Activated CD8-positive, alpha-beta memory T cell treated with anti-CD3 and anti-CD28 coated beads for 48 hours (primary cell): ENCODE data around the gene GLI1.
A peak's percentile ranks its signal among the peaks of the same experiment; 100 is the strongest.
"Not testable (repeated sequence)": the region's sequence is repeated elsewhere in the genome, so short reads cannot be mapped to it uniquely, and the experiment has no call there.

ENCODE experiments used
- DNase-seq, 3 experiments: peaks; one replicate each; pipeline ENCODE4 v3.0.0-alpha.2; 2020; ENCODE audit warnings: low read depth in 2 of 3, low spot score in 2 of 3

The GLI1 gene

DNA sequence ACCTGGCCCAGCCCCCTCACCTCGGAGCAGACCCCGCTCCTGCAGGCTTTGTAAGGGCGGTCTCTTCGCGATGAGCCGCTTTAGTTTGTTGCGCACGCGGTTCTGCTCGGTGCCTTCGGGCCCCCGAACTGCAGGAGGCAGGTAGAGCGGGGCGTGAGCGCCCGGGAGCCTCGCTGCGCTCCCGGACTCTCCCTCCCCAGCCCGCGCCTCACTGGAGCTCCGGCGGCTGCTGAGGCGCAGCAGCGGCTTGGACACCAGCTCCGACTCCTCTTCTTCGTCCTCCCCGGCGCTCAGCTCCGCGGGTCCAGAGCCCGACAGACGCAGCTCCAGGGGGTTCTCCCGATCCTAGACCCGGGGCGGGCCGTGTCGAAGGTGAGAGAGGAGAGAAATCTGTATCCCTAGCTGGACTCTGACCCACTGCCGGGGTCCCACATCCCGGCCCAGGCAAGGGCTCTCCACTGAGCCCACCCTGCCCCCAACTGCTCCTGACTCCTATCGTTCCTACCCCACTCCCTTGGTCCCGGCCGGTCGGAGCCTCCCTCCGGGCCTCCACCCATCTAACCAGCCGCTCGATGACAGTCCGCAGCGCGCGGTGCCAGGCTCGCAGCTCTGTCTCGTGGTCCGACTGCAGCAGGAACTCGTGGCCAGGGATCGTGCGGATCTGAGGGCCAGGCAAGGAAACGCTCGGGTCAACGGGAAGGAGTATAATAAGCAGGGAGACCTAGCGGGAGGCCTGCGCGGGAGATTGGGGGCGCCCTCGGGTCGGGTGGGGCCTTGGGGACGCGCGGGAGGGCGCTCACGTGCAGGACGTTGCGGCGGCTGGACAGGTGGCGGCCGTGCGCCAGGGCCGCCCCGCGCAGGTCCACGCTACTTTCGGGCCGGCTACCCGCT lies 15.9 kb downstream of the GLI1 start:
- DNase-seq = no peak

DNA sequence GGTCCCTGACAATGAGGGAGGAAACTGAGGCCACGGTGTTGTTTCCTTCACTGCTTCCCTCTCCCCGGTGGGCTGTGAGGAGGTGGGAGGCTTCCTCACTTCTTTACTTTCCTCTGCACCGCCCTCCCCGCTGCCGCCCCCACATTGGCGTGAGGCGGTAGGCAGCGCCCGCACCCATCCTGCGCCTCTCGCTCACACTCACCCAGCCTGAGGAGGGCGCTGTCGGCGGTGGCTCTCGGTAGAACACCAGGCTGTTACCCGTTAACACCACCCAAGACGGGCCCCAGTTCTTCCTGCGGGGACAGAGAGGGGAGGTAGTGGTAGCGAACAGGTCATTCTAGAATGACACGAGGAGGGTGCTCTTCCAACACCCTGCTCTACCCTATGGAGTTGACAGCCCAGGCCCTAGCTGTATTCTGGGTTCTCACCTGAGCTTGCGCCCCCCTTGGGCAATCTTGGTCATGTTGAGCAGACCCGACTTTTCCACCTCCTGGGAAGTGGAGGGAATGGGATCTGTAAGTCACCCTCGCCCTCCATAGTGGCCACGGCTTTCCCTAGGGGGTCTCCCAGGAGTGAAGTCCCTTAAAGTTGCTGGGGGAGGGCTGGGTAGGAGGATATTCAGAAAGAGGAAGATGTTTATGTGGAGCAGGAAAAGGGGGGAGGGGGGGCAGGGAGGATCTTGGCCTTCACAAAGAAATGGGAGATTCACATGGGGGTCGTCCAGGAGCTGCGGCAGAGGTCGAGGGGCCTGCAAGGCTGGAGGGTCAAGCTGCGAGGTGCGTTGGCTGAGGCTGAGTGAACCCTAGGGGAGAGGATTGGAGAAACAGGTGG lies 16.8 kb downstream of the GLI1 start:
- no peak for DNase-seq

DNA sequence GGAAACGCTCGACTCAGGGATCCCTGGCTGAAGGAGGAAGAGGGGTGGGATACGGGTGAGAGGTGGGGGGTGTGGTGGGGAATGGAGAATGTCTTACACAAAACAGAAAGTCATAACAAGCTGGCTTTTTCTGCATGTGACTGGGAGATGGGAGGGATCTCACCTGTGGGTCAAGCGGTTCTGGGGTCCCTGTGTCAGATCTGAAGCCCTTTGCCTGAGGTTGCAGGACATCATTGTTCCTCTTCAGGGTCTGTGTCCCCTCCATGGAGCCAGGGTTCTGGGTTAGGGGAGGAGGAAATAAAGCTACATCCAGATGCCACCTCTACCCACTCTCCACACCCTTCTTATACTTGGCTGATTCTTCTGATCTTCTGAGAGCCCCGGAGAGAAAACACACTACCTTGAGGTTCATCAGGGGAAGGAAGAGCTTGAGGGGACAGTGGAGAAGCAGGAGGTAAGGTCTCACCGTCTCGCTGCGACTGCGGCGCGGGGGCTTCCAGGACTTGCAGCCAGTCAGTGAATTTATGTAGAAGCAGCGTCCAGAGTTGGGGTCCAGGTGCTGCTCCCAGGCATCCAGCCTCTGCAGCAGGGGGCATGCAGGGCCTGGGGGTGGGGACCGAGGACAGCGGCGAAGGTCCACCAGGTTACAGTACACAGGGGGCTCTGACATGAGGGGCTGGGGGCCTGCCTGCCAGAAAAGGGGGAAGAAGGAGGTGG lies 17.6 kb downstream of the GLI1 start:
- DNase-seq = no peak

DNA sequence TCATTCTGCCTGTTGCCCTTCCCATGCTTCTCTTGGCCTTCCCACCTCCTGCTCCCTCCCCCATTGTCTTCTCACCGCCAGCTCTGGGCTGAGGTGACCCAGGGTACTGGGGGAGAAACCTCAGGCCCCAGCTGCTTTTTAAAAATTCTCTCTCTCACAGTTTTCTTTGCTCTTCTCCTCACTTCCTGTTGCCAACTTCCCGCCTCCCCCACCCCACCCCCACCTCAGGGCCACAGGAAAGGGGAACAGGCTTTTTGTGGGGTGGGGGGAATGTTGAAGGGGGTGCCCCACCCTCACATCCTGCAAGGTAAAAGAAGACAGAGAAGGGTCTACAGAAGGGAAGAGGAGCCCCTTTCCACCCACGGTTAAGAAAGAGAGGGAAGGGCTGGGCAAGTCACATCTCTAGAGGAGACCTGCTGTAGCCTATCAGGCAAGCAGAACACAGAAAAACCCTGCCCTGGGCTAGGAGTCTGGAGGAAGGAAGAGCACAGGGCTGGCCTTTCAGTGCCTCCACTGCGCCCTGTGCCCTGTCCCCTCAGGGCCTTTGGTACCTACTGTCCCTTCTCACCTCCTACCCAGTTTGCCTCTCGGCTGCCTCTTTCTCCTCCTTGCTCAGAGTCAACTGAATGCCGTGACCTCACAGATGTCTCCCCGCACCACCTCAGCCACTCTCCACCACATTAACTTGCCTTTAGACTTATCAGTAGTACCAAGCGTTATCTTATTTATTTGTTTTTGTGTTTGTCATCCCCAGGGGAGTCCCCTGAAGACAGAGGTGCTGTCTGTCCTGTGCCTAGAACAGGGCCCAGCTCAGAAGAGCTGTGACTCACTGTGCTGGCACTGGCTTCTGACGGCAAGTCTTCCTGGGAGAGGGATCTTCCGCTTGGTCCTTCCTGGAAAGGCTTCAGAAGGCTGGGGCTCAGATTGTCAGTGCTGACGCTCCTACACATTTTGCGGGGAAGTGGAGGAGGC lies 18.4 kb downstream of the GLI1 start:
- no peak for DNase-seq

DNA sequence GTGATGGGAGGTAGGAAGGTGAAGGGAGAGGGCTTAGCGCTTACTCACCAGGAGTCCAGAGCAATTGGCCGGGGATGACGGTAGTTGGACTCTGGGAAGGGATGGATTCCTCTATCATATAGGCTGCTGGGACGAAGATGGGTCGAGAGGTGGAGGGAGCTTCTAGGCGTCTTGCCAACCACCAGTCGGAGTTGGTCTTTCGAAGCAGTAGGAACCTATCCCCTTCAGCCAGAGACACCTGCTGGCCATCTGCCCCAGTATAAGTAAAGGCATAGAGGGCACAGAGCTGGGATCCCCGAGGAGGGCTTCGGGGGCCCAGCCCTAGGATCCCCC lies 19.4 kb downstream of the GLI1 start:
- DNase-seq = no peak

DNA sequence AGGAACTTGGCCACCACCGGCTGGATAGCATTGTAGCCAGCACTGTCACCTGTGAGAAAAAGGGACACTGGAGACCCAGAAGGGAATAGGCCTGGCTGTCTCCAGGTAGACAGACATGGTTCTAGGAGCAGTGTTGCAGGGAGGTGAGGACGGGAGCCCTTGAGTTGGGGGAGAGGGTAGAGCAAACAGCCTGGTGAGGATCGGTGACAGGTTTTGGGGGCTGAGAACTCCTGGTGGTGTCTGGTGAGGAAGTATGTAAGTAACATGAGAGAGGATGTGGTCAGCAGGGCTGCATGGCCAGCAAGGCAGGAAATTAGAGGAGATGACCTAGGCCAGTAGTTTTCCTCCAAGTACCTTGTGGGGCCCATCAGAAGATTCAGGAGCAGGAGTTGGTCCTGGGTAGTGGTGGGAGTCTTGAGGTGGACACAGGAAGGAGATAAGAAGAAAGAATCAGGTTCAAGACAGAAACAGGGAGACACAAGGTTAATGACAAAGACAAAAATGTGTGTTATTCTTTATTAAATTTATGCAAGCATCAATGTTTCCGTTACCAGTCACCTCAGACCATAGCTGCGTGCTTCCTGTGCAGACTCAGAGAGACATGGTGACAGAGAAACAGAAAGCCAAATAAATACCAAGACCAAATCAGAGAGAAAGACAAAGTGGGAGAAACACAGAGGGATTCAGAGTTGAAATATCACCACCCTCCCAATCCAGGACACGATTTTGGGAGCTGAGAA lies 20.0 kb downstream of the GLI1 start, which contains the start of gene ARHGAP9:
TSS of gene ARHGAP9 (minus strand) at position 491 of the 740 bp plus-strand sequence. CDS start at position 31, 460 bp downstream.
- DNase-seq = no peak

DNA sequence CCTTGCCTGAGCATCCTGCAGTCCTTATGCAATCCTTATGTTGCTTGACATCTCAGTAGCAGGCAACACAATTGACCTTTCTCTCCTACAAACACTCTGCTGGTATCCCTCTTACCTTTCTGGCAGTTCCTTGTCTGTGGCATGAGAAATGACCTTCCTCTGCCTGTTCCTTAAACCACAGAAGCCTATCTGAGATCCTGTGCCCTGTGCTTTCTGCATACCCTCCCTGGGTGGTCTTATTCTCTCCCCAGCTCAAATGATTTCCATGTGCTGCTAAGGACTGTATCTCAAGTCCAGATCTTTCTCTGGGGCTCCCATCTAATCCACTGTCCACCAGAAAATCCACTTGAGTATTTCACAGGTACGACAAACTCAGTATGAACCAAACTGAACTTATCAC lies 22.1 kb downstream of the GLI1 start:
- no peak for DNase-seq

DNA sequence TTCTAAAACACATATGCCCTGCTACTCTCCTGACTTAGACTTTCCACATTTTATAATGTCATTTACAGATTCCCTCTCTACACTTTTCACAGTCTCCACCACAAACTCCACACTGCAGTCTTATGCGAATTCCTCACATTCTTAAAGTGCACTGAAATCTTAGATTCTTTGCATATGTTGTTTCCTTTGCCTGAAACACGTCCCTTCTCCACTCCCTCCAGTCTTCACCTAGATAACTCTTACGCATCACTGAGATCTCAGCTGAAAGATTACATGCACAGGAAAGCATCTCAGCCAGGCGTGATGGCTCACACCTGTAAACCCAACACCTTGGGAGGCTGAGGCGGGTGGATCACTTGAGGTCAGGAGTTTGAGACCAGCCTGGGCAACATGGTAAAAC lies 23.9 kb downstream of the GLI1 start:
- no peak for DNase-seq

DNA sequence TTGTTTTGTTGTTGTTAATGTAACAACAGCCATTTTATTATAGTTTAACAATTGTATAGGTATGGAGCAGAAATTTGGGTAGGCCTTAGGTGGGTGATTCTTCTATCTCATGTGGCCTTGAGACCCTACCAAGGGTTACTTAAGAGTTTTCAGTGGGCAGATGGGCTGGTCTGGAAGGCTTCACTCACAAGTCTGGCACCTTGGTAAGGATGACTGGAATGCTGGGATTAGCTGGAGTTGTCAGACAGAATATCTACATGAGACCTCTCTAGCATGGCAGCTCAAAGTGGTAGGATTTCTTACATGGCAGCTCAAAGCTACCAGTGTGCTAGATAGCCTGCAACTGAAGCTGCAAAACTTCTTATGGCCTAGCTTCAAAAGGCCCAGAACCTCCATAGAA lies 26.1 kb downstream of the GLI1 start:
- no peak for DNase-seq

DNA sequence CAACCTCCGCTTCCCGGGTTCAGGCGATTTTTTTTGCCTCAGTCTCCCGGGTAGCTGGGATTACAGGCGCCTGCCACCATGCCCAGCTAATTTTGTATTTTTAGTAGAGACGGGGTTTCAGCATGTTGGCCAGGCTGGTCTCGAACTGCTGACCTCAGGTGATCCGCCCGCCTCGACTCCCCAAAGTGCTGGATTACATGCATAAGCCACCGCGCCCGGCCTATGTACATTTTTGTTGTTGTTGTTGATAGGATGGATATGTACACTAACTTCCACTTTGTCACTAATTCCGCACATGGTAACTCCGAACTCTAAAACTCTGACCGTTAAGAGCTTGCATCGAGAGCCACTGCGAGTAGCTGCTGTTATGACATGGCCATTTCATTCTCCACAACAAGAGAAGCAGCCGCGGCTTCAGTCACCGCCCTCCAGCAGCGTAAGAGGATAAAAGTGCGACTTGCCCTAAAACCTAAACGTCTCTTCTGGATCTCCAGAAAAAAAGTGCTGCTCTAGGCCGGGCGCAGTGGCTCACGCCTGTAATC lies 27.5 kb downstream of the GLI1 start:
- no peak for DNase-seq

DNA sequence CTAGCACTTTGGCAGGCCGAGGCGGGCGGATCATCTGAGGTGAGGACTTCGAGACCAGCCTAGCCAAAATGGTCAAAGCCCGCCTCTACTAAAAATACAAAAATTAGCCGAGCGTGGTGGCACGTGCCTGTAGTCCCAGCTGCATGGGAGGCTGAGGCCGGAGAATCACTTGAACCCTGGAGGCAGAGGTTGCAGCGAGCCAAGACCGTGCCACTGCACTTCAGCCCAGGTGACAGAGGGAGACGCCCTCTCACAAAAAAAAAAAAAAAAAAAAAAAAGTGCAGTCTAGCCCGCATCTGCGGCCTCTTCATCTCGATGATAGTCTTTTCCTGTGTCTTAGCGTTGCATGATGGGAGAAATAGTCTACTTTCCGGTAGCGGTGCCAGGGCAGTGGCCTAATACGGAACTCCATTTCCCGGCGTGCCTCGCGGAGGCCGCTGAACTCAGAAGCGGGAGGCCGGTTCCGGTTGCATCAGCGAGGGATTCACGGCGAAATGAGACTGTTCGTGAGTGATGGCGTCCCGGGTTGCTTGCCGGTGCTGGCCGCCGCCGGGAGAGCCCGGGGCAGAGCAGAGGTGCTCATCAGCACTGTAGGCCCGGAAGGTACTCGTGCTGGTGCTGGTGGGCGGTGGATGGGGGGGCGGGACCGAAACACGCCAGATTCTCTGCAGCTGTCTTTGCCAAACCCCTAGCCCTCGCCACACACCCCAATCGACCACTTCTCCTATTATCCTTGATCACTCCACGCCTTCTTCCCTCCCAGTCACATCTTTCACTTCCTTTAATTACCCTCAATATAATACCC lies 28.2 kb downstream of the GLI1 start, which contains the start of gene MARS1:
TSS of gene MARS1 (plus strand) at position 472 of the 805 bp plus-strand sequence. CDS start at position 495, 23 bp downstream.
- DNase-seq = peak in 2 of 3 experiments; percentile 80 to 83

DNA sequence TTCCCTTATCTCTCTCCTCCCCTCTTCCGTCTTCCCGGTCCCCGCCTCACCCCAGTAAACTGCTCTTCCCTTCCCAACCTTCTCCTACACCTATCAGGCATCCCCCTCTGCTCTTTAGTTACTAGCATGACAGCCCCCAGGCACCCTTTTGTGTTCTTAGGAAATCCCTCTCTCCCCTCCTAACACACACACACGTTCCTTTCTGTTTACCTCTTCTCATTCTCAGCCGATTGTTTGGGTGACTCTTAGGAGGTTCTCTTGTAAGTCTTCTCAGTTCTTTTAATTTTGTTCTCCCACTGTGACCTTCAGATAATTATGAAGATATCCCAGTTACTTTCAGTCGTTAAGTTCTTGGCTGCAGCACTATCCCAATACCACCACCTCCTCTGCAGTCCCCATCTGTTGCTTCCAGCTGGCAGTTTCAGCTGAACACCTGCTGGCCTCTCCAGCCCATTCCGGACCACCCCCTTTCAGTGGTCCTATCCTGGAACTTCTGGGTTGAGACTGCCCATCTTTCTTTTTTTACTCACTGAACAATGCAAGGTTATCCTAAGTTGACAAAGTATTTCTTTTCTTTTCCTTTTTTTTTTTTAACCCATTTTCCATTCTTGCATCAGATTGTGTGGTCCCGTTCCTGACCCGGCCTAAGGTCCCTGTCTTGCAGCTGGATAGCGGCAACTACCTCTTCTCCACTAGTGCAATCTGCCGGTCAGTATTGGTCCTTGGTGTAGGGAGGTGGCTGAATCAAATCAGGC lies 29.0 kb downstream of the GLI1 start:
- no peak for DNase-seq

DNA sequence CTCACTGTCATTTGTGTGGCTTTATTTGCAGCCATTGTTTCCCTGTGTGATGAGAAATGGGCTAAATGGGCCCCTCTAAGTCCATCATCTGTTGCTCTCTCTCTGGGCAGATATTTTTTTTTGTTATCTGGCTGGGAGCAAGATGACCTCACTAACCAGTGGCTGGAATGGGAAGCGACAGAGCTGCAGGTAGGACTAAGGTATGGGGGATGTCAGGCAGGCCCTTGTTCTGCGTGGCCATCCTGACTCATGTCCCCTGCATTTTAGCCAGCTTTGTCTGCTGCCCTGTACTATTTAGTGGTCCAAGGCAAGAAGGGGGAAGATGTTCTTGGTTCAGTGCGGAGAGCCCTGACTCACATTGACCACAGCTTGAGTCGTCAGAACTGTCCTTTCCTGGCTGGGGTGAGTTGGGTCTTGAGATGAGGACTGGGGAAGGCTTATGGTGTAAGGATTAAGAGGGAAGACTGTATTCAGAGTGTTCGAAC lies 29.6 kb downstream of the GLI1 start:
- DNase-seq = no peak

DNA sequence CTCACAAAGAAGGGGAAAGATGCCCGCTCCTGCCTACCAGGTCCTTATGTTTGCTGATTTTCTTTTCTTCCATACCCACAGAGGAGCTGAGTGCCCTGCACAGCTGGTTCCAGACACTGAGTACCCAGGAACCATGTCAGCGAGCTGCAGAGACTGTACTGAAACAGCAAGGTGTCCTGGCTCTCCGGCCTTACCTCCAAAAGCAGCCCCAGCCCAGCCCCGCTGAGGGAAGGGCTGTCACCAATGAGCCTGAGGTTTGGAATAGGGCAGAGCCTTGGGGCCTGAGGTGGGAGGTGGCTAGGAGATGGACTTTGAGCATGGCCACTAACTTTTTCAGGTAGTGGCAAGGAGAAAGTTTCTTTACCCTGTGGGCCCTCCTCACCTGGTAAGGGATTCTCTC lies 30.5 kb downstream of the GLI1 start:
- no peak for DNase-seq

DNA sequence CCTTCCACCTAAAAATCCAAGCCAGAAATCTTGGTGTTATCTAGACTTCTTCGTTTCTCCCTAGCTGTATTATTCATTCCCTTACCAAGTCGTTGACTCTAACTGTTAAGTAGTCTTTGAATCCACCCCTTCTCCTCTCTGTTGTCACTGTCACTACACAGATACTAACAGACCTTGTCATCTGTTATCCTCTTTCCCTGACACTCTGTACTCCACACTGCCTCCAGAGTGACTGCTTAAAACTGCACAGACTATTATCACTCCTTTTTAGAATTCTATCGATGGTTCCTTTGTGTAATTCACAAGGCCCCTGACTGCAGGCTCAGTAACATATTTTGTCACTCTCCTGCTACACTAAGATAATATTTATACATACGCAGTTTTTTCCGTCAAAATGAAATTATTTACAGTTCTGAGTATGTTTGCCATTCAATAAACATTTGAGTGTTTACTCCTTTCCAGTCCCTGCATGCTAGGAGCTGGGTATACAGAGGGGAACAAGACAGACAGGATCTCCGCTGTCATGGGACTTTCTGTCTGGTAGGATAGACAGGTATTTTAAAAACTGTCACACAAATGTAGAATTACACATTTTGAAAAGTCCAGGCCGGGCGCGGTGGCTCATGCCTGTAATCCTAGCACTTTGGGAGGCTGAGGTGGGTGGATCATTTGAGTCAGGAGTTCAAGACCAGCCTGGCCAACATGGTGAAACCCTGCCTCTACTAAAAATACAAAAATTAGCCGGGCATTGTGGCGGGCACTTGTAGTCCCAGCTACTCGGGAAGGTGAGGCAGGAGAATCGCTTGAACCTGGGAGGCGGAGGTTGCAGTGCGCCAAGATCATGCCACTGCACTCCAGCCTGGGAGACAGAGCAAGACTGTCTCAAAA lies 32.1 kb downstream of the GLI1 start:
- no peak for DNase-seq

DNA sequence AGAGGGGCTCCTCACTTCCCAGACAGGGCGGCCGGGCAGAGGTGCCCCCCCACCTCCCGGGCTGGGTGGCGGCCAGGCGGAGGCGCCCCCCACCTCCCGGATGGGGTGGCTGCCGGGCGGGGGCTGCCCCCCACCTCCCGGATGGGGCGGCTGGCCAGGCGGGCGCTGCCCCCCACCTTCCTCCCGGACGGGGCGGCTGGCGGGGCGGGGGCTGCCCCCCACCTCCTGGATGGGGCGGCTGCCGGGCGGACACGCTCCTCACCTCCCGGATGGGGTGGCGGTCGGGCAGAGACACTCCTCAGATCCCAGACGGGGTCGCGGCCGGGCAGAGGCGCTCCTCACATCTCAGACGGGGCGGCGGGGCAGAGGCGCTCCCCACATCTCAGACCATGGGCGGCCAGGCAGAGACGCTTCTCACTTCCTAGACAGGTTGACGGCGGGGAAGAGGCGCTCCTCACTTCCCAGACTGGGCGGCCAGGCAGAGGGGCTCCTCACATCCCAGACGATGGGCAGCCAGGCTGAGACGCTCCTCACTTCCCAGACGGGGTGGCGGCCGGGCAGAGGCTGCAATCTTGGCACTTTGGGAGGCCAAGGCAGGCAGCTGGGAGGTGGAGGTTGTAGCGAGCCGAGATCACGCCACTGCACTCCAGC lies 35.6 kb downstream of the GLI1 start:
- DNase-seq = not testable (repeated sequence)
